HepG2 (cell line): Measurements from ENCODE around the gene ZMYM4. TPM values are rescaled to one million over a fixed set of nuclear protein-coding genes. Genes with fewer than 3 reads are reported as not detected.

Source experiments
- ATAC-seq: fragments of 200-7000 bp; cut with Tn5 transposase; 3 replicates; pipeline ENCODE4 v1.9.1; 2020; ENCODE audit warnings: mild to moderate bottlenecking, moderate library complexity
- BruUV-seq: library from RNA; stranded (reverse); fragments of 400-500 nt; replicated peaks from 2 replicates; lab custom pipeline; 2021; lab: Mats Ljungman, UMichigan
- CTCF ChIA-PET: fragments of 300-600 bp; formaldehyde crosslinking; extraction: SDS; loops from one replicate; lab custom pipeline; 2021; ENCODE audit warnings: low total read pairs, inconsistent platforms, low intra/inter-chr PET ratio; lab: Yijun Ruan, JAX
- POLR2A ChIA-PET: fragments of 350-600 bp; sonication (Branson Sonifier 250); formaldehyde crosslinking; loops from one replicate; lab custom pipeline; 2020; ENCODE audit warnings: antibody characterized with exemption, inconsistent platforms; lab: Yijun Ruan, JAX
- DNase-seq: peaks from one replicate; pipeline ENCODE4 v3.0.0-alpha.2; 2015; ENCODE audit warnings: low spot score
- FAIRE-seq: peaks from 3 replicates; lab custom pipeline; 2011; peaks lifted over from hg19 to GRCh38; lab: Jason Lieb, UNC
- H2AFZ ChIP-seq: one replicate; pipeline ENCODE4 v1.6.1; 2011; ENCODE audit warnings: low read length, inconsistent platforms
- H3K27ac ChIP-seq: fragments of 300-600 bp; 3 replicates; pipeline ENCODE4 v1.8.0; 2011; ENCODE audit warnings: mixed run types, mild to moderate bottlenecking, mixed read lengths, low read length, inconsistent platforms; ENCODE audit not compliant: insufficient read depth; ENCODE audit errors: extremely low read length
- H3K27me3 ChIP-seq, 2 experiments: fragments of 200-600 bp in 1 of 2; 2 replicates in 1 of 2; 3 replicates in 1 of 2; pipeline versions ENCODE4 v1.6.0 to v1.8.0; 2011; ENCODE audit warnings: low read length in 2 of 2, mild to moderate bottlenecking in 2 of 2, moderate library complexity in 2 of 2, inconsistent platforms in 1 of 2; ENCODE audit not compliant: insufficient read depth in 2 of 2, control insufficient read depth in 1 of 2
- H3K36me3 ChIP-seq, 2 experiments: fragments of 200-600 bp in 1 of 2; replicated peaks in 1 of 2; 2 replicates in 1 of 2; 3 replicates in 1 of 2; pipeline versions ENCODE4 v1.5.1 to v1.8.0; 2011; ENCODE audit warnings: low read length in 2 of 2, inconsistent platforms in 1 of 2; ENCODE audit not compliant: insufficient read depth in 2 of 2, control insufficient read depth in 1 of 2
- H3K4me1 ChIP-seq: 2 replicates; pipeline ENCODE4 v1.5.1; 2012; ENCODE audit warnings: low read length, inconsistent platforms; ENCODE audit not compliant: insufficient read depth
- H3K4me2 ChIP-seq: 2 replicates; pipeline ENCODE4 v1.6.0; 2011; ENCODE audit warnings: low read depth, low read length, inconsistent platforms
- H3K4me3 ChIP-seq, 3 experiments: fragments of 200-600 bp in 1 of 3; sonication (generic), shearing (Covaris generic) in 1 of 3; replicated peaks in 1 of 3; 2 replicates each; pipeline ENCODE4 v1.5.1; 2011 to 2016; ENCODE audit warnings: low read length in 3 of 3, inconsistent platforms in 2 of 3, low read depth in 2 of 3, mild to moderate bottlenecking in 2 of 3, control low read depth in 1 of 3, mixed read lengths in 1 of 3; ENCODE audit not compliant: insufficient read depth in 1 of 3
- H3K79me2 ChIP-seq: one replicate; pipeline ENCODE4 v1.6.1; 2011; ENCODE audit warnings: low read length, inconsistent platforms; ENCODE audit not compliant: insufficient read depth
- H3K9ac ChIP-seq: 2 replicates; pipeline ENCODE4 v1.6.0; 2011; ENCODE audit warnings: mild to moderate bottlenecking, low read depth, low read length, inconsistent platforms; ENCODE audit not compliant: insufficient read depth
- H3K9me3 ChIP-seq: 2 replicates; pipeline ENCODE4 v1.5.1; 2012; ENCODE audit warnings: mild to moderate bottlenecking, low read length
- H4K20me1 ChIP-seq: 2 replicates; pipeline ENCODE4 v1.6.0; 2011; ENCODE audit warnings: inconsistent platforms, mild to moderate bottlenecking, low read length, moderate library complexity; ENCODE audit not compliant: insufficient read depth
- FIP1L1 ChIP-seq: fragments of 200-400 bp; formaldehyde crosslinking; IDR thresholded peaks from 2 replicates; pipeline ENCODE4 v1.6.1; 2018; ENCODE audit warnings: low read depth, mild to moderate bottlenecking, low read length, moderate library complexity, borderline replicate concordance; ENCODE audit not compliant: insufficient read depth
- HOXD1 ChIP-seq: sonication (generic); formaldehyde crosslinking; IDR thresholded peaks from 2 replicates; pipeline ENCODE4 v1.5.0; 2020; ENCODE audit warnings: missing genetic modification reagents
- RFX5 ChIP-seq: IDR thresholded peaks from 2 replicates; pipeline ENCODE4 v1.6.1; 2011; ENCODE audit warnings: low read depth, low read length, improper control_type of control experiment
- ZFYVE20 ChIP-seq: sonication (generic); formaldehyde crosslinking; IDR thresholded peaks from 2 replicates; pipeline ENCODE4 v1.8.0; 2023; ENCODE audit warnings: low read depth, mild to moderate bottlenecking, moderate library complexity, missing genetic modification reagents, borderline replicate concordance
- ZNF619 ChIP-seq: sonication (generic); formaldehyde crosslinking; IDR thresholded peaks from 2 replicates; pipeline ENCODE4 v1.4.0; 2020; ENCODE audit warnings: mild to moderate bottlenecking, missing genetic modification reagents
- ZNF660 ChIP-seq: sonication (generic); formaldehyde crosslinking; IDR thresholded peaks from 2 replicates; pipeline ENCODE4 v1.5.1; 2020; ENCODE audit warnings: mild to moderate bottlenecking, low read depth, missing genetic modification reagents, borderline replicate concordance
- WGBS: methylation state at CpG from one replicate; pipeline ENCODE4 v1.1.6; 2017; ENCODE audit warnings: low lambda C conversion rate; 5-methylcytosine and 5-hydroxymethylcytosine counted together
- in situ Hi-C: cut with HindIII; loops from 2 replicates; pipeline ENCODE4 v1.10.0; 2017; ENCODE audit warnings: low pct_unique_long_range_greater_than_20kb; ENCODE audit not compliant: extremely low pct_ligation_motif_present
- intact Hi-C: fragments of 100-400 bp; cut with micrococcal nuclease; formaldehyde crosslinking; loops from one replicate; pipeline ENCODE4 v1.10.0; 2022; ENCODE audit not compliant: unreplicated experiment
- polyA plus RNA-seq, 8 experiments: library from polyadenylated mRNA; depleted of rRNA in 3 of 8; stranded (reverse) in 7 of 8; unstranded in 1 of 8; fragments of >200 nt; fragmentation: Illumina TruSeq in 4 of 8; extraction: Trizol in 4 of 8; gene quantifications; 2 replicates each; pipeline versions ENCODE4 v1.2.1 to v1.2.3, GENCODE V29; 2011 to 2016; ENCODE audit warnings: low read depth in 4 of 8, missing spikeins in 1 of 8, mixed read lengths in 1 of 8; ENCODE audit not compliant: insufficient read depth in 1 of 8
- total RNA-seq, 5 experiments: library from RNA; depleted of rRNA; stranded (reverse); fragments of >200 nt; fragmentation: Illumina TruSeq; extraction: Trizol; gene quantifications; 2 replicates each; pipeline ENCODE4 v1.2.3, GENCODE V29; 2016; ENCODE audit warnings: low read depth in 1 of 5
- TF ChIP-seq, protein P1 (sequence below): IDR thresholded peaks from 2 replicates; pipeline ENCODE4 v1.6.1; 2016; ENCODE audit warnings: missing genetic modification reagents, missing compliant biosample characterization
- TF ChIP-seq, protein P2 (sequence below): sonication (generic); formaldehyde crosslinking; IDR thresholded peaks from 2 replicates; pipeline ENCODE4 v1.9.0; 2021; ENCODE audit warnings: missing genetic modification reagents, borderline replicate concordance

ZMYM4 gene
- total and polyA plus RNA-seq, 2 of the 13 experiments (the other 11 are each of a cell fraction or from before 2014, with no cell fraction given): 13.9 to 37.6 TPM

DNA sequence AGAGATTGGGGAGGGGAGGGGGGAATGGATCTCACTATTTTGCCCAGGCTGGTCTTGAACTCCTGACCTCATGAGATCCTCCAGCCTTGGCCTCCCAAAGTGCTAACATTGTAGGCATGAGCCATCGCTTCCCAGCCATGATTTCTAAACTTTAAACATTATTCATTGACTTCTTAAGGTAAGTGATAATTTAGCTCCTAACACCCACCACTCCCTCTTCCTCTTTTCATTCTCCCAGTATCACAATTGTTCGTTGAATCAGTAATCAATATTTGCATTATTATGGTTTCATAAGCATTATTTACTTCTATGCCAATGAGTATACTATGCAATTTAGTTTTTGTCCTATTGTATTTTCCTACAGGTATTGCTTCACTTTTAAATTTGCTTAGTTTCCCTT lies 42.0 kb upstream of the ZMYM4 start:
- no peaks in the 10 kb centered on the region for H3K36me3 ChIP-seq
- no TSS peak for BruUV-seq
- no peak overlapping the region for H2AFZ ChIP-seq
- FAIRE-seq: no peak
- no peak overlapping the region for H3K4me2 ChIP-seq
- intact Hi-C loops: no loop called here
- ATAC-seq: no peak
- H3K4me3 ChIP-seq: no peak overlapping the region
- no peaks in the 10 kb centered on the region for H3K79me2 ChIP-seq
- H3K9ac ChIP-seq: no peak overlapping the region
- no peak for DNase-seq
- no peaks in the 10 kb centered on the region for H3K9me3 ChIP-seq
- in situ Hi-C loops: loop anchor here (10.0 kb wide), 1 partner anchor 58 kb away; no protein-coding TSS in a partner anchor
- no peak overlapping the region for H3K27ac ChIP-seq
- no peaks in the 10 kb centered on the region for H3K4me1 ChIP-seq
- CTCF ChIA-PET: no interaction called here
- H4K20me1 ChIP-seq: no peaks in the 10 kb centered on the region
- 44% methylated on average over 2 of the region's 2 CpGs for WGBS
- TF ChIP-seq HOXD1 (CRISPR knock-in tag) (no peak), ZNF619 (CRISPR knock-in tag) (no peak), RFX5 (no peak), ZNF660 (CRISPR knock-in tag) (no peak), ZFYVE20 (CRISPR knock-in tag) (no peak), FIP1L1 (no peak)
- TF ChIP-seq, protein P1, sequence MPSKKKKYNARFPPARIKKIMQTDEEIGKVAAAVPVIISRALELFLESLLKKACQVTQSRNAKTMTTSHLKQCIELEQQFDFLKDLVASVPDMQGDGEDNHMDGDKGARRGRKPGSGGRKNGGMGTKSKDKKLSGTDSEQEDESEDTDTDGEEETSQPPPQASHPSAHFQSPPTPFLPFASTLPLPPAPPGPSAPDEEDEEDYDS: no peak
- TF ChIP-seq, protein P2, sequence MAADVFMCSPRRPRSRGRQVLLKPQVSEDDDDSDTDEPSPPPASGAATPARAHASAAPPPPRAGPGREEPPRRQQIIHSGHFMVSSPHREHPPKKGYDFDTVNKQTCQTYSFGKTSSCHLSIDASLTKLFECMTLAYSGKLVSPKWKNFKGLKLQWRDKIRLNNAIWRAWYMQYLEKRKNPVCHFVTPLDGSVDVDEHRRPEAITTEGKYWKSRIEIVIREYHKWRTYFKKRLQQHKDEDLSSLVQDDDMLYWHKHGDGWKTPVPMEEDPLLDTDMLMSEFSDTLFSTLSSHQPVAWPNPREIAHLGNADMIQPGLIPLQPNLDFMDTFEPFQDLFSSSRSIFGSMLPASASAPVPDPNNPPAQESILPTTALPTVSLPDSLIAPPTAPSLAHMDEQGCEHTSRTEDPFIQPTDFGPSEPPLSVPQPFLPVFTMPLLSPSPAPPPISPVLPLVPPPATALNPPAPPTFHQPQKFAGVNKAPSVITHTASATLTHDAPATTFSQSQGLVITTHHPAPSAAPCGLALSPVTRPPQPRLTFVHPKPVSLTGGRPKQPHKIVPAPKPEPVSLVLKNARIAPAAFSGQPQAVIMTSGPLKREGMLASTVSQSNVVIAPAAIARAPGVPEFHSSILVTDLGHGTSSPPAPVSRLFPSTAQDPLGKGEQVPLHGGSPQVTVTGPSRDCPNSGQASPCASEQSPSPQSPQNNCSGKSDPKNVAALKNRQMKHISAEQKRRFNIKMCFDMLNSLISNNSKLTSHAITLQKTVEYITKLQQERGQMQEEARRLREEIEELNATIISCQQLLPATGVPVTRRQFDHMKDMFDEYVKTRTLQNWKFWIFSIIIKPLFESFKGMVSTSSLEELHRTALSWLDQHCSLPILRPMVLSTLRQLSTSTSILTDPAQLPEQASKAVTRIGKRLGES (CRISPR knock-in tag): no peak
- TF ChIP-seq, all 625 proteins: peak for 0
- H3K27me3 ChIP-seq: no peaks in the 10 kb centered on the region; a peak in 1 of 5 replicates
- POLR2A ChIA-PET: no interaction called here
